ENCODE data around the gene FAM171A1. TPM values are rescaled to one million over a fixed set of nuclear protein-coding genes. Genes with fewer than 3 reads are reported as not detected.

Gene FAM171A1
- 28.5 and 33.2 TPM in 2 replicates for total RNA-seq

GRCh38 chr10:15370856-15371701 is at the start of gene FAM171A1:
Gene FAM171A1, minus strand, starts transcription at chr10:15371289. Its CDS starts 237 bp downstream, at chr10:15371052.

GRCh38 chr10:15168291-15168785 is 202.8 kb downstream of the FAM171A1 start, which contains the start of gene NMT2:
Gene NMT2, minus strand, starts transcription at chr10:15168693. Its CDS starts 81 bp downstream, at chr10:15168612.

Other genes starting within 250 kb of the FAM171A1 start
- gene NMT2, start 202.6 kb downstream of the FAM171A1 start, total RNA-seq: 21.7 and 24.6 TPM in 2 replicates

Measured in mesangial cell (primary cell).